Chondrocyte (in vitro differentiated cells): ENCODE measurements around the gene DIS3L2. TPM values are rescaled to one million over a fixed set of nuclear protein-coding genes. Genes with fewer than 3 reads are reported as not detected.

Experiments
- DNase-seq: peaks from one replicate; pipeline ENCODE4 v3.0.0; 2021; ENCODE audit warnings: mixed read lengths, low spot score
- H3K27ac Mint-ChIP-seq: one replicate; pipeline ENCODE4 v1.8.0; 2021; ENCODE audit warnings: mild to moderate bottlenecking, moderate library complexity, mixed read lengths; ENCODE audit not compliant: unreplicated experiment
- H3K27me3 Mint-ChIP-seq: 2 replicates; pipeline ENCODE4 v1.8.0; 2021; ENCODE audit warnings: low read depth, mixed read lengths
- H3K36me3 Mint-ChIP-seq: 2 replicates; pipeline ENCODE4 v1.8.0; 2021; ENCODE audit warnings: low read depth, mixed read lengths
- H3K4me1 Mint-ChIP-seq: 2 replicates; pipeline ENCODE4 v1.8.0; 2021; ENCODE audit warnings: low read depth, mild to moderate bottlenecking, mixed read lengths
- H3K4me3 Mint-ChIP-seq: one replicate; pipeline ENCODE4 v1.8.0; 2021; ENCODE audit warnings: mild to moderate bottlenecking, moderate library complexity, mixed read lengths; ENCODE audit not compliant: unreplicated experiment
- H3K9me3 Mint-ChIP-seq: 2 replicates; pipeline ENCODE4 v1.8.0; 2021; ENCODE audit warnings: low read depth, mixed read lengths
- CTCF ChIP-seq: fragments of 200-600 bp; sonication (generic); IDR thresholded peaks from 2 replicates; pipeline ENCODE4 v1.5.0; 2021; ENCODE audit warnings: antibody characterized with exemption, mild to moderate bottlenecking, moderate library complexity
- total RNA-seq: library from RNA; stranded (reverse); gene quantifications from 3 replicates; pipeline ENCODE4 v1.2.1, GENCODE V29; 2021

The DIS3L2 gene
- total RNA-seq, 1 donor from 2014 or later, result 17.5 TPM

GRCh38 chr2:232142502-232142901 is 181.0 kb downstream of the DIS3L2 start:
- TF ChIP-seq CTCF, result no peak
- no peaks in the 10 kb centered on the region for H3K27me3 Mint-ChIP-seq
- H3K27ac Mint-ChIP-seq, result no peak overlapping the region
- H3K4me3 Mint-ChIP-seq, result no peak overlapping the region
- H3K4me1 Mint-ChIP-seq, result peaks cover 7% of the 10 kb centered on the region
- DNase-seq, result no peak
- peaks cover 2% of the 10 kb centered on the region for H3K36me3 Mint-ChIP-seq
- H3K9me3 Mint-ChIP-seq, result no peaks in the 10 kb centered on the region

GRCh38 chr2:232146294-232146693 is 184.8 kb downstream of the DIS3L2 start:
- Mint-ChIP-seq H3K4me3 (no peak overlapping the region), H3K27me3 (no peaks in the 10 kb centered on the region), H3K9me3 (no peaks in the 10 kb centered on the region), H3K4me1 (peaks cover 8% of the 10 kb centered on the region), H3K36me3 (peaks cover 2% of the 10 kb centered on the region), H3K27ac (no peak overlapping the region)
- no peak for TF ChIP-seq CTCF
- DNase-seq, result no peak

GRCh38 chr2:232147440-232148077 is 186.0 kb downstream of the DIS3L2 start:
- Mint-ChIP-seq H3K27me3 (no peaks in the 10 kb centered on the region), H3K9me3 (no peaks in the 10 kb centered on the region), H3K4me1 (peaks cover 8% of the 10 kb centered on the region), H3K27ac (no peak overlapping the region), H3K36me3 (peaks cover 2% of the 10 kb centered on the region), H3K4me3 (no peak overlapping the region)
- no peak for DNase-seq
- no peak for TF ChIP-seq CTCF

- no peak for TF ChIP-seq CTCF
- H3K27ac Mint-ChIP-seq, result no peak overlapping the region
- peaks cover 11% of the 10 kb centered on the region for H3K36me3 Mint-ChIP-seq
- H3K4me3 Mint-ChIP-seq, result no peak overlapping the region
- H3K9me3 Mint-ChIP-seq, result no peaks in the 10 kb centered on the region
- H3K4me1 Mint-ChIP-seq, result no peaks in the 10 kb centered on the region
- no peak for DNase-seq
- no peaks in the 10 kb centered on the region for H3K27me3 Mint-ChIP-seq
Observed at GRCh38 chr2:232162187-232162586, 200.7 kb downstream of the DIS3L2 start.

- H3K27ac Mint-ChIP-seq, result no peak overlapping the region
- H3K4me3 Mint-ChIP-seq, result no peak overlapping the region
- H3K9me3 Mint-ChIP-seq, result peaks cover 6% of the 10 kb centered on the region
- peaks cover 6% of the 10 kb centered on the region for H3K4me1 Mint-ChIP-seq
- H3K27me3 Mint-ChIP-seq, result no peaks in the 10 kb centered on the region
- DNase-seq, result no peak
- no peak for TF ChIP-seq CTCF
- H3K36me3 Mint-ChIP-seq, result peaks cover 6% of the 10 kb centered on the region
Observed at GRCh38 chr2:232170396-232170795, 208.9 kb downstream of the DIS3L2 start.
